NCI-H1694 (cell line): ENCODE results near the gene ZC3H11A.

Experiments used
- DNase-seq: peaks from one replicate; lab custom pipeline; 2025; lab: John Stamatoyannopoulos, UW

Gene ZC3H11A

GRCh38 chr1:203842559-203842876 is 47.1 kb downstream of the ZC3H11A start:
- no peak for DNase-seq

DNA sequence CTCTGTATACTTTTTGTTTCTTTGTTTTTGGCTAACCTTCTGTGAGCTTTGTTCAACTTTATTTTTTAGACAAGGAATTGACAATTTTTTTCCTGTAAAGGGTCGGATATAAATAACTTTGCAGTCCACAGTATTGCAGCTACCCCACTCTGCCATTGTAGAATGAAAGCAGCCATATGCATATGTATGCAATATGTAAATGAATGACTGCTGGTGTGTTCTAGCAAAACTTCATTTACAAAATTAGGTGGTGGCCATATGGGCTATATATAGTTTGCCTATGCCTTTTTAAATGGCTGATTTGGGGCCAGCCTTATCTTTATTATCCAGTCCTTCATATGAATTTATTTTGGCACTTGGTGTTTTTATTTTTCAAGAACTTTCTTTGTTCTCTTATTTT is 48.0 kb downstream of the ZC3H11A start:
- no peak for DNase-seq
